HG02943 (cell line): ENCODE measurements around the gene SMAD7.

Source experiments
- ATAC-seq: cut with Tn5 transposase; IDR thresholded peaks from one replicate; pipeline ENCODE4 v1.9.1; 2021; ENCODE audit warnings: mild to moderate bottlenecking, low read depth, moderate library complexity; ENCODE audit not compliant: unreplicated experiment

The SMAD7 gene

DNA sequence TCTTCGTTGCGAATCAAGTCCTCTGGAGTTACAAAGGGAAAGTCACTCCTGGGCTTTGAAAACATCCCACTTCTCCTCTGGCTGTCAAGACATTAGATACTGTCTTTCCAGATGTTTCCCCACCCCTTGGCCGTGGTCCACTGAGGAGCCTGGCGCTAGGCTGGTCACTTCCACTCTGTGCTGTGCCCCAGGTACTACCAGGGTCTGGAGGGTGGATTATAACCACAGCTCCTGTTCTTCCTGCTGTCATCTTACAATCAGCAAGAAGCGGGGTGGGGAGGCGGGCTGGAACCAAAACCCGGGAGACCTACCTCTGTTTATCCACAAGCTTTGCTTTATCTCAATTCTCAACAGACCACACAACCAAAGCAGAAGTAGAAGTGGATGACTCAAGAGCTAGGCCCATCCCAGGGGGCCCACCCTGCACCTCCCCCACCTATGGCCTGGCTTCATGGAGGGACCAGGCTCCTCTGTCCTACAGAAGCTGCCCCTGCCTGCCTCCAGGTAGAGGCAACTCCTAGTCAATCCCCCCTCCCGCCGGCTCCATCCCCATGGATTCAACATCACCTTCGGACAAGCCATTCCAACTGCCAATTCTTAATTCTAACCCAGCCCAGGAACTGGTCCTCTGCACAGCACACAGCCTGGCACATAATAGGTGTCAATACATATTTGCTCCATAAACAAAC is 17.8 kb downstream of the SMAD7 start:
- no peak for ATAC-seq

- no peak for ATAC-seq
Observed at GRCh38 chr18:48932462-48932818, 18.3 kb downstream of the SMAD7 start.

DNA sequence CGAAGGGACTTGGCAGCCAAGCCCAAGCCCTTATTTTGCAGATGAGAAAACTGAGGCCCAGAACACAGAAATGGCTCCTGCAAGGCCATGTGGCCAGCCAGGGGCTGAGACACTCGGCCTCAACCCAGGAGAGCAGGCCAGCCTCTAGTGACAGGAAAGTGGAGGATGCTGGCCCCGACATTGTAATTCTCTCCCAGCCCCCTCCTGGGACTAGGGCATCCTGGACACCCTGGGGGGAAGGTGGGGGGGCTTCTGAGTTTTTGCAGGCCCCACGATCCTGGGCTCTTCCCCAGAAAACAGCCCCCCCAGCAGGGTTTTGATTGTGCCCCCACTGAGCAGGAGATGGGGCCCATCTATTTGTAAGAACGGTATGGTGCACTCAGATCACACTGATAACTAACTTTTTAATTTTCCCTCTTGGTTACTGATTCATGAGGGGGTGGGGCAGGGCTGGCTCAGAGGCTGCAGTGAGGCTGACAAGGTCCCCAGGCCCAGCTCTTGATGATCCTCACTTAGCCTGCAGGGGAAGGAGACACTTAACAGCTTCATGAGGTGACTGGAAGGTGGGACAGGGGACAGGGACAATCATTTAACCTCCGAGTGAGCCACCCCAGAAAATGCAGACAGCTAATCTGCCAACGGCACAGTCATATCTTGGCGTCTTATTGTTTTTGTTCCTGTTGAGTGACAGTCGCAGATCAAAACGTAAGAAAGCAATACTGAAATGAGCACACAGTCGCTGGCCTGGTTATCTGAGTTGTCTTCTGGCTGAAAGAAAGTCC is 18.9 kb downstream of the SMAD7 start:
- ATAC-seq: no peak

GRCh38 chr18:48930926-48931325 is 19.8 kb downstream of the SMAD7 start:
- ATAC-seq: no peak

- no peak for ATAC-seq
Observed at GRCh38 chr18:48929941-48930713, 20.6 kb downstream of the SMAD7 start.

- ATAC-seq: peak; percentile 10
Observed at GRCh38 chr18:48929212-48929612, 21.6 kb downstream of the SMAD7 start.

DNA sequence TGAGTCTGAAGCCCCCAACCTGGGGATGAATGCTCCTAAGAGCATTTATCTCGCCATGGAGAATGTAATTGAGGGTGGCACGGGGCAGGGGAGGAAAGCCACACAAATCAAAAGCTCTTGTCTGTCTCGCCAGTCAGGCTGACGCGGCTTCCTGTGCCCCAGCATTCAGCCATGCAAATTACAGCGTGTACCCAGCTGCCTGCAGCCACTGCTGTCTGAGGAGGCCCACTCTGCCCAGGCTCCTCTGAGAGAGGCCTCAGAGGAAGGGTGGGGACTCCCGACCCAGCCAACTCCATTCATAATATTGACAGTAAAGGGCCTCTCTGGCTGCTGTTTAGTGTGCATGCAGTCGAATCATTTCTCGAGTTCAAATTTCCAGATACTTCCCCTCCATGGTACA is 22.0 kb downstream of the SMAD7 start:
- ATAC-seq: peak; percentile 86

GRCh38 chr18:48927286-48928080 is 23.3 kb downstream of the SMAD7 start:
- no peak for ATAC-seq

GRCh38 chr18:48926420-48926857 is 24.3 kb downstream of the SMAD7 start:
- ATAC-seq: no peak

DNA sequence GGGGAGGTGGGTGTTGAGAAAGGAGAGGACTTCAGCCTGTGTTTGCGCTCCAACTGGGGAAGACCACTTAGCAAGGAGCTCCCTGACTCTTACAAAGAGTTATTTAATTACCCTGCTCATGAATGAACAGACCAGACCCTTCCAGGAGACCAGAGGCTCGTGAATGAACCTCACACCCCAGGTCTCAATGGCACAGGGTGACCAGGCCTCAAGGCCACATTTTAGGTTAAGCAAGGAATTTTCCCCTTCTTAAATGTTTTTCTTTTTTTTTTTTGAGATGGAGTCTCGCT is 25.3 kb downstream of the SMAD7 start:
- ATAC-seq: no peak

DNA sequence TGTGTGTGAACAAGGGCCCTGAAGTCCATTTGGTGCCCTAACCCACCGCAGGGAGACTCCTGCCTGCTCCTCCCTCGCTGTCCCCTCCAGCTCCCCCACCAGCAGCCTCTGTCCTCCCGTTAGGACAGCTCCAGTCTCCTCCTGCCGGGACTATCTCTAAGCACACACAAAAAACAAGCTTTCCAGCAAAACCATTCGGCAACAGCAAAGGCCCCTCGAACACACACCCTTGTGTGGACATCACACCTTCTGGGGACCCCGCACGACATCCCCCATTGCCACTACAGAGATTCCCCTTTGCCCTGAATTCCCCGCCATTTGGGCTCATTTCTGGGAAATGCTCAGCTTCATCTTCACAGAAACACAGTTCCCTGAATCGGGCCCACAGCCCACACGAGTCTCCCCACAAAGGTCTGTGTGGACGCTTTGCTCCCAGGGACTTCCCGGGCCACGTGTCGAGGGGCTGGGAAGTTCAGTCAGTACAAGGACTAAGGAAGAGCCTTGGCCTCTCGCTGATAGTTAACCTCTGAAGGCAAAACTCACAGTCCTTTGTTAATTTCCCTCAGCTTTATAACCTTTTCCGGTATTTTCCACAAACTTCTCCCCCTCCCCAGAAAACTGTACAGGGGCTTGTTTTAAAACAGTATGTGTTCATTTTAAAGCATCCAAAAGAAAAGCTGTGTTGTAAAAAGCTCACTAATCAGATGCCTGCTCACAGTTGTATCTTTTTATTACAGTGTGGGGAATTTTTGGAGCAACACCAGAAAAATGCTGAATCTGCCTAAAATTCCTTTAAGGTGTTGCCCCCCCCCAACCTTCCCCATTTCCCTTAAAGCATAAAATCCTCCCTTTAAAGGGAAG is 25.9 kb downstream of the SMAD7 start:
- ATAC-seq: no peak

- no peak for ATAC-seq
Observed at GRCh38 chr18:48923746-48924629, 26.8 kb downstream of the SMAD7 start.

GRCh38 chr18:48922801-48923730 is 27.7 kb downstream of the SMAD7 start:
- ATAC-seq: no peak

DNA sequence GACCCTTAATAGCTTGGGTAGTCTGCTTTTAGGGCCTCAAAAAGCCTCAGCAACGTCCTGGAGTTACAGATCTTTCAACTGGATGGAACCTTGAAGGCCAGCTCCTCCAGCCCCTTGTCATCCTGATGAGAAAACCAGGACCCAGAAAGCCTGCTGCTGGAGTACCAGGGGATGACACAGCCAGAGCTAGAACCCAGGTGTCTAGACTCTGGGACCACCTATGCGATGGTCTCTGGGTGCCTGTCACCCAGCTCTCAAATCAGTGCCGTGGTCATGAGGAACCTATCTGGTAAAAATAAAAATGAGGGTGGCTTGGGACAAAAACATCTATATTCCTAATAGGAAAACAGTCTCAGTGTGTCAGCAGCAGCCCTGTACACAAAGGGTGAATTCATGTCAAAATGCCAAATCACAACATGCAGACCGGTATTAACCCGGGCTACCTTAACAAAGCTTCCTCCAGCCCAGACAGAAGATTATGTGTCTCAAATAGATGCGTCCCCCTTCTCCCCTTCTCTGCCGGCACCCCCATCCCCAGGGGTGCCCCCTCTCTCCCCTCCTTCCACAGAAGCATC is 28.5 kb downstream of the SMAD7 start:
- no peak for ATAC-seq

DNA sequence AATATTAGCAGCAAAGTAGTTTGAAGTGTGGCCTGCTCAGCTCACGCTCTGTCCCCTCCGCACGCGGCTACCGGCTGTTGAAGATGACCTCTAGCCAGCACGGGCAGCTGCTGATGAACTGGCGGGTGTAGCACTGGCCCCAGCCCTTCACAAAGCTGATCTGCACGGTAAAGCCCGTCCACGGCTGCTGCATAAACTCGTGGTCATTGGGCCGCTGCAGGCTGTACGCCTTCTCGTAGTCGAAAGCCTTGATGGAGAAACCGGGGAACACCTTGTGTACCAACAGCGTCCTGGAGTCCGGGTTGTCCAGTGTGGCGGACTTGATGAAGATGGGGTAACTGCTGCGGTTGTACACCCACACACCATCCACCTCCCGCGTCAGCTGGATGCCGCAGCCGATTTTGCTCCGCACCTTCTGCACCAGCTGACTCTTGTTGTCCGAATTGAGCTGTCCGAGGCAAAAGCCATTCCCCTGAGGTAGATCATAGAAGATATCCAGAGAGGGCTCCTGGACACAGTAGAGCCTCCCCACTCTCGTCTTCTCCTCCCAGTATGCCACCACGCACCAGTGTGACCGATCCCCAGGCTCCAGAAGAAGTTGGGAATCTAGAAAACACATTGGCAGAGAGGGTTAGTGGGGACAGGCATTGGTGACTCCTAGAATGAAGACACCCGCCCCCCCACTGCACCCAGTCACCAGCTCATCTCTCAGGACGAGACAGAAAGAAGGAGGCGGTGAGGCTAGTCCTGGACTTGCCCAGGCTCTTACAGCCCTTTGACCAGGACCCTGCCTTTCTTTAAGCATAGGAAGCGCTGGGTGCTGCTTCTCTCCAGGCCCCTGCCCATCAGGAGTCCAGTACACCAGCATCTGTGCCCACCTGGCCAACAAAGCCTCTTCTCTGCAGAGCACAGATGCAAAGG is 29.2 kb downstream of the SMAD7 start:
- no peak for ATAC-seq

DNA sequence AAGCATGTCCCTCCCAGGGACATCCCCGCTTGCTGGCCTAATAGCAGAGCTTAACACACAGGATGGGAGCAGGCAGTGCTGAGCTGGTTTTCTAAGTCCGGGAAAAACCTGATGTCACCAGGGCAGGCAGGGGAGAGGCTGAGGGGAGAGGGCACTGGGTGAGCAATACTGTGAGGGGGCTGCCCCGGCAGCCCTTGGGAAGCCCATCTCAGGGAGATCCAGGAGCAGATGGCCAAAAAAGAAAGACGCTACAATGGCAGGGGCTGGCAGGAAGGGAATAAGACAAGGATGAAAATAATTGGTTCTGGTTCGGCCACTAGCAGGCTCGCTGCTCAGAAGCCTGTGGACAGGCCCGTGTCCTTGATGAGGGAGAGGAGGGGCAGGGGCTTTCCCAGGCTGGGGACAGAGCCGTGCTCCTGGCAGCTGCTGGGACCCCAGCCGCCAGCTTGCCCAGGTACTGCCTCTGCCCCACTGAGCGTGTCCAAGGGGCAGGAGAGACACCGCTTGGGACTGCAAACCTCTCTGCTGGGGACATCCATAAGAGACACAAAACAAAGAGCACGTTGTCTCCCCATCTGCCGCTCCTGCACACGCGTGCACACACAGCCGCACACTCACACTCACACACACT is 30.2 kb downstream of the SMAD7 start:
- ATAC-seq: no peak
